ENCODE measurements around the gene CUL9. TPM values are rescaled to one million over a fixed set of nuclear protein-coding genes. Genes with fewer than 3 reads are reported as not detected.

CUL9 gene
- polyA plus RNA-seq, 12 donors, result 6.9 to 40.8 (median 14.7) TPM; not detected in 1

- no peak for DNase-seq
These were observed 87.4 kb downstream of the CUL9 start for GRCh38 chr6:43269273-43270007.

- no peak for DNase-seq
These were observed 89.3 kb downstream of the CUL9 start for GRCh38 chr6:43271103-43271815.

GRCh38 chr6:43271944-43272343, 89.9 kb downstream of the CUL9 start:
- DNase-seq, result no peak

GRCh38 chr6:43273707-43274106, 91.7 kb downstream of the CUL9 start:
- no peak for DNase-seq

Other genes with a start within 250 kb of the CUL9 start
- under 1 TPM in 10 of 12 donors, not detected in 2; 0.23 to 0.88 (median 0.40) TPM for gene GNMT, start 221.4 kb upstream of the CUL9 start, polyA plus RNA-seq (ENCODE audit: insufficient read length in 12 of 12)
- 10 to 100 TPM in 10 of 12 donors, 1 to 10 TPM in 1, not detected in 1; 7.7 to 26.6 (median 18.1) TPM for gene PEX6, start 203.0 kb upstream of the CUL9 start, polyA plus RNA-seq (ENCODE audit: insufficient read length in 12 of 12)
- 10 to 100 TPM in 11 of 12 donors, not detected in 1; 40.0 to 58.7 (median 43.7) TPM for gene PPP2R5D, start 197.6 kb upstream of the CUL9 start, polyA plus RNA-seq (ENCODE audit: insufficient read length in 12 of 12)
- 10 to 100 TPM in 11 of 12 donors, not detected in 1; 38.6 to 59.5 (median 44.8) TPM for gene MEA1, start 168.2 kb upstream of the CUL9 start, polyA plus RNA-seq (ENCODE audit: insufficient read length in 12 of 12)
- gene KLHDC3, start 167.9 kb upstream of the CUL9 start, polyA plus RNA-seq (ENCODE audit: insufficient read length in 12 of 12), result 100 to 1,000 TPM; 120 to 250 (median 193) TPM
- gene RRP36, start 160.6 kb upstream of the CUL9 start, polyA plus RNA-seq (ENCODE audit: insufficient read length in 12 of 12), result 10 to 100 TPM in 11 of 12 donors, not detected in 1; 27.3 to 53.6 (median 47.8) TPM
- 10 to 100 TPM in 11 of 12 donors, not detected in 1; 24.3 to 48.6 (median 37.9) TPM for gene CUL7, start 128.3 kb upstream of the CUL9 start, polyA plus RNA-seq (ENCODE audit: insufficient read length in 12 of 12)
- gene MRPL2, start 122.8 kb upstream of the CUL9 start, polyA plus RNA-seq (ENCODE audit: insufficient read length in 12 of 12), result 10 to 100 TPM in 11 of 12 donors, not detected in 1; 35.2 to 51.9 (median 41.8) TPM
- 10 to 100 TPM in 11 of 12 donors, not detected in 1; 17.6 to 54.7 (median 24.4) TPM for gene KLC4, start 122.6 kb upstream of the CUL9 start, polyA plus RNA-seq (ENCODE audit: insufficient read length in 12 of 12)
- gene PTK7, start 105.9 kb upstream of the CUL9 start, polyA plus RNA-seq (ENCODE audit: insufficient read length in 12 of 12), result 100 to 1,000 TPM in 2 of 12 donors, 10 to 100 TPM in 9, not detected in 1; 35.2 to 193 (median 63.8) TPM
- gene SRF, start 10.9 kb upstream of the CUL9 start, polyA plus RNA-seq (ENCODE audit: insufficient read length in 12 of 12), result 100 to 1,000 TPM in 1 of 12 donors, 10 to 100 TPM in 11; 34.9 to 100 (median 45.3) TPM
- 10 to 100 TPM in 11 of 12 donors, not detected in 1; 11.6 to 60.2 (median 16.5) TPM for gene DNPH1, start 47.3 kb downstream of the CUL9 start, polyA plus RNA-seq (ENCODE audit: insufficient read length in 12 of 12)
- gene TTBK1, start 61.3 kb downstream of the CUL9 start, polyA plus RNA-seq (ENCODE audit: insufficient read length in 12 of 12), result under 1 TPM in 8 of 12 donors, not detected in 4; 0.05 to 0.15 (median 0.07) TPM
- gene SLC22A7, start 116.1 kb downstream of the CUL9 start, polyA plus RNA-seq (ENCODE audit: insufficient read length in 12 of 12), result under 1 TPM in 2 of 12 donors, not detected in 10; 0.28 to 0.55 TPM
- gene CRIP3, start 126.6 kb downstream of the CUL9 start, polyA plus RNA-seq (ENCODE audit: insufficient read length in 12 of 12), result 1 to 10 TPM in 7 of 12 donors, under 1 TPM in 3, not detected in 2; 0.49 to 2.8 (median 1.2) TPM
- gene ZNF318, start 187.5 kb downstream of the CUL9 start, polyA plus RNA-seq (ENCODE audit: insufficient read length in 12 of 12), result 10 to 100 TPM in 11 of 12 donors, not detected in 1; 12.7 to 22.9 (median 15.9) TPM
- gene ABCC10, start 245.3 kb downstream of the CUL9 start, polyA plus RNA-seq (ENCODE audit: insufficient read length in 12 of 12), result 10 to 100 TPM in 11 of 12 donors, not detected in 1; 11.8 to 29.7 (median 15.5) TPM

Measured in muscle of arm (tissue), 12 donors.